GM12864 (cell line): ENCODE measurements around the gene AGR3.

ENCODE experiments used
- DNase-seq: peaks from one replicate; pipeline ENCODE4 v3.0.0-alpha.2; 2011; ENCODE audit warnings: low read depth
- H3K4me3 ChIP-seq: 2 replicates; pipeline ENCODE4 v1.5.1; 2011; ENCODE audit warnings: mild to moderate bottlenecking, low read depth, low read length, control low read depth
- CTCF ChIP-seq: IDR thresholded peaks from 2 replicates; pipeline ENCODE4 v1.5.1; 2011; ENCODE audit warnings: low read depth, mild to moderate bottlenecking, moderate library complexity, low read length, control low read depth, inconsistent platforms; ENCODE audit errors: missing control alignments

The AGR3 gene

GRCh38 chr7:16849296-16850148, 32.3 kb downstream of the AGR3 start:
- TF ChIP-seq CTCF = no peak
- H3K4me3 ChIP-seq = no peak overlapping the region
- DNase-seq = no peak

GRCh38 chr7:16847381-16847860, 34.4 kb downstream of the AGR3 start:
- H3K4me3 ChIP-seq = no peak overlapping the region
- no peak for DNase-seq
- TF ChIP-seq CTCF = no peak

GRCh38 chr7:16846601-16847165, 35.1 kb downstream of the AGR3 start:
- DNase-seq = no peak
- no peak overlapping the region for H3K4me3 ChIP-seq
- TF ChIP-seq CTCF = no peak

- TF ChIP-seq CTCF = no peak
- no peak for DNase-seq
- no peak overlapping the region for H3K4me3 ChIP-seq
Observed at GRCh38 chr7:16845746-16846145, 36.0 kb downstream of the AGR3 start.

- no peak for TF ChIP-seq CTCF
- no peak overlapping the region for H3K4me3 ChIP-seq
- DNase-seq = no peak
Observed at GRCh38 chr7:16841681-16842080, 40.1 kb downstream of the AGR3 start.

- no peak for TF ChIP-seq CTCF
- H3K4me3 ChIP-seq = no peak overlapping the region
- no peak for DNase-seq
Observed at GRCh38 chr7:16840094-16840493, 41.7 kb downstream of the AGR3 start.
